T1000 (cell line): ENCODE measurements around the gene MEGF11.

Source experiments
- DNase-seq: peaks from one replicate; lab custom pipeline; 2025; ENCODE audit warnings: mixed read lengths; lab: John Stamatoyannopoulos, UW

MEGF11 gene

GRCh38 chr15:66112388-66112787, 141.2 kb downstream of the MEGF11 start:
- no peak for DNase-seq

- DNase-seq: no peak
Measured at GRCh38 chr15:66111363-66111762, 142.2 kb downstream of the MEGF11 start.

GRCh38 chr15:66110864-66111263, 142.7 kb downstream of the MEGF11 start:
- no peak for DNase-seq

- no peak for DNase-seq
Measured at GRCh38 chr15:66109826-66110225, 143.7 kb downstream of the MEGF11 start.

GRCh38 chr15:66108483-66109265, 144.9 kb downstream of the MEGF11 start:
- DNase-seq: no peak

GRCh38 chr15:66107070-66107469, 146.5 kb downstream of the MEGF11 start:
- DNase-seq: no peak

GRCh38 chr15:66105286-66106265, 148.0 kb downstream of the MEGF11 start:
- DNase-seq: no peak

GRCh38 chr15:66103293-66103590, 150.3 kb downstream of the MEGF11 start:
- DNase-seq: no peak

- DNase-seq: no peak
Measured at GRCh38 chr15:66102563-66103292, 150.8 kb downstream of the MEGF11 start.

GRCh38 chr15:66101715-66102395, 151.7 kb downstream of the MEGF11 start:
- DNase-seq: no peak

- no peak for DNase-seq
Measured at GRCh38 chr15:66100761-66101160, 152.8 kb downstream of the MEGF11 start.

GRCh38 chr15:66099950-66100671, 153.4 kb downstream of the MEGF11 start:
- no peak for DNase-seq

- DNase-seq: no peak
Measured at GRCh38 chr15:66098022-66098363, 155.6 kb downstream of the MEGF11 start.

GRCh38 chr15:66097151-66098021, 156.2 kb downstream of the MEGF11 start:
- no peak for DNase-seq

- no peak for DNase-seq
Measured at GRCh38 chr15:66096688-66097058, 156.9 kb downstream of the MEGF11 start.

- DNase-seq: no peak
Measured at GRCh38 chr15:66095871-66096687, 157.5 kb downstream of the MEGF11 start.

GRCh38 chr15:66094331-66094730, 159.2 kb downstream of the MEGF11 start:
- no peak for DNase-seq

- no peak for DNase-seq
Measured at GRCh38 chr15:66092053-66093016, 161.2 kb downstream of the MEGF11 start.
